ELR (cell line): Measurements from ENCODE around the gene CNOT8.

Experiments
- DNase-seq: peaks from one replicate; pipeline ENCODE4 v3.0.0-alpha.2; 2015; ENCODE audit warnings: low read depth

CNOT8 gene

DNA sequence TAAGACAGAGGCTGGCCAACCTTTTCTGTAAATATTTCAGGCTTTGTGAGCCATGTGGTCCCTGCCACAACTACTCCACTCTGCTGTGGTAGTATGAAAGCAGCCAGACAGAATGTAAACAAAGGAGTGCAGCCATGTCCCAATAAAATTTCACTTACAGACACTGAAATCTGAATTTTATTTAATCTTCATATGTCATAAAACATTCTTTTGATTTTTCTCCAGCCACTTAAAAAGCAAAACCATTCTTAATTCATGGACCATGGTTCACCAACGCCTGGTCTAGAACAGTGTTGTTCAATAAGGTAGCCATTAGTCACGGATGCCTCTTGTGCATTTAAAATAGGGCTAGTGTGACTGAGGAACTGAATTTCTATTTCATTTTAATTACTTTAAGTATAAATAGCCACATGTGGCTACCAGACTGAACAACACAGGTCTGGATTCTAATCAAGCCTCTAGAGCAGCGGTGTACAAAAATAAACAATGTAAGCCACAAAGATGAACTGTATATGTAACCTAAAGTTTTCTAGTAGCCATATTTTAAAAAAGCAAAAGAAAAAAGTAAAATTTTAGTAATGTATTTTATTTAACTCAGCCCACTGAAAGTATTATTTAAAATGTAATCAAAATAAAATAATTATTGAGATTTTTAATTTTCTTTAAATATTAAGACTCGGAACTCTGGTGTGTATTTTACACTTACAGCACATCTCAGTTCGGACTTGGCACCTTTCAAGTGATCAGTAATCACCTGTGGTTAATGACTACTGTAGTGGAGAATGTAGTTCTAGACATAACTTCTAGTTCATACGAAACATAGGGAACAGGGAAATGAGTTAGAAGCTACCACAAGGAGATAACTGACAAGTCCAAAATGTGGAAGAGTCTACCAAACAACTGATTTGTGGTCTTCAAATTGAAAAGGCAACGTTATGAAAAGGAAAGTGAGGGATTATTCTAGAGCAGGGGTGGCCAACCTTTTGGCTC is 65.3 kb downstream of the CNOT8 start:
- DNase-seq: peak; percentile 3
